Activated CD4-positive, alpha-beta T cell treated with anti-CD3 and anti-CD28 coated beads, Interleukin-2, amount 10 ng/mL, durations not matched to agents 7 days and 5 days (primary cell): ENCODE measurements around the gene CCDC177. TPM values are rescaled to one million over a fixed set of nuclear protein-coding genes. Genes with fewer than 3 reads are reported as not detected.

ENCODE experiments used
- CTCF ChIA-PET: fragments of 350-600 bp; sonication (Branson Sonifier 250); formaldehyde crosslinking; loops from one replicate; lab custom pipeline; 2021; ENCODE audit warnings: antibody characterized with exemption; lab: Charles Lee
- POLR2A ChIA-PET: fragments of 350-600 bp; sonication (Branson Sonifier 250); formaldehyde crosslinking; loops from one replicate; lab custom pipeline; 2021; ENCODE audit warnings: antibody characterized with exemption; lab: Charles Lee
- DNase-seq: peaks from one replicate; pipeline ENCODE4 v3.0.0-alpha.2; 2020
- H3K27ac Mint-ChIP-seq: one replicate; pipeline ENCODE4 v1.8.0; 2021; ENCODE audit warnings: mild to moderate bottlenecking, moderate library complexity, mixed read lengths
- H3K27me3 Mint-ChIP-seq: one replicate; pipeline ENCODE4 v1.8.0; 2021; ENCODE audit warnings: mixed read lengths
- H3K36me3 Mint-ChIP-seq: one replicate; pipeline ENCODE4 v1.8.0; 2021; ENCODE audit warnings: low read depth, mixed read lengths
- H3K4me1 Mint-ChIP-seq: one replicate; pipeline ENCODE4 v1.8.0; 2021; ENCODE audit warnings: mixed read lengths
- H3K4me3 Mint-ChIP-seq: one replicate; pipeline ENCODE4 v1.8.0; 2021; ENCODE audit warnings: mild to moderate bottlenecking, moderate library complexity, mixed read lengths
- H3K9me3 Mint-ChIP-seq: one replicate; pipeline ENCODE4 v1.8.0; 2021; ENCODE audit warnings: mixed read lengths
- total RNA-seq, 2 experiments: library from RNA; stranded (reverse); gene quantifications; one replicate each; pipeline ENCODE4 v1.2.3, GENCODE V29; 2021

The CCDC177 gene
- total RNA-seq, 2 experiments from 2014 or later: not detected

DNA sequence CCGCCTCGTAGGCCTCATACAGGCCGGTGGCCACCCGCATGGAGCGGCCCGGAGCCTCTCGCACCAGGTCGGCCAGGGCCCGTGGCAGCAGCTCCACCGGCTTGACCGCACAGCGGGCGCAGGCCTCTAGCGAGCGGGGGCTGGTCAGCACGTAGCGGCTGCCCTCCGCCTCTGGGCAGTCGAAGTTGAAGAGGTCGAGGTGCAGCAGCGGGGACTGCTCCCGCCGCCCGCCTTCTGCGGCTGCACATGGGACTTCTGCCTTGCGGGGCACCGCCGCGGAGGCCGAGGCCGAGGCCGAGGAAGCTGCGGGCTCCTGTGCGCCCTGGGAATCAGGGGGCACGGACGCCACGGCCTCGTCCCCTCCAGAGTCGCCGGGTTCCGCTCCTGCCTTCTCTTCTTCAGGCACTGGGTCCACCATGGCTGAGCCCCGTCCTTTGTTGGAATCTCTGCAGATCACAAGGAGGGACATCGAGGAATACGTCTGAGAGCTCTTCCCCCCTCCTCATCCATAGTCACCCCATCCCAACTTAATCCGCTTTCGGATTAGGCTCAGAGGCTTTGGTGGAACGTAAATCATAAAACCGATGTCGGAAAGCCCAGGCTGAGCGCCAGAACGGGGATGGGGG lies 1.4 kb downstream of the CCDC177 start:
- no peak for DNase-seq
- H3K4me1 Mint-ChIP-seq: peaks cover 14% of the 10 kb centered on the region
- H3K27ac Mint-ChIP-seq: peak overlapping the region; percentile 25
- H3K4me3 Mint-ChIP-seq: peak overlapping the region; percentile 30
- ChIA-PET CTCF (interaction anchor here (0.7 to 1.2 kb wide), 2 partner anchors 10 to 29 kb away, joined by 3 to 5 read pairs; no protein-coding TSS in a partner anchor), POLR2A (no interaction called here)
- H3K27me3 Mint-ChIP-seq: peaks cover 65% of the 10 kb centered on the region
- no peaks in the 10 kb centered on the region for H3K9me3 Mint-ChIP-seq
- H3K36me3 Mint-ChIP-seq: peaks cover 2% of the 10 kb centered on the region

GRCh38 chr14:69572841-69573135 lies 1.9 kb downstream of the CCDC177 start:
- Mint-ChIP-seq H3K4me1 (peaks cover 14% of the 10 kb centered on the region), H3K36me3 (peaks cover 2% of the 10 kb centered on the region), H3K4me3 (no peak overlapping the region), H3K27ac (no peak overlapping the region), H3K27me3 (peaks cover 70% of the 10 kb centered on the region), H3K9me3 (no peaks in the 10 kb centered on the region)
- POLR2A ChIA-PET: no interaction called here
- no peak for DNase-seq
- CTCF ChIA-PET: no interaction called here

GRCh38 chr14:69572030-69572840 lies 2.4 kb downstream of the CCDC177 start:
- ChIA-PET POLR2A (no interaction called here), CTCF (interaction anchor here (1.4 kb wide), 1 partner anchor 171 kb away, joined by 4 read pairs; no protein-coding TSS in a partner anchor)
- Mint-ChIP-seq H3K4me3 (peak overlapping the region; percentile 38), H3K4me1 (peaks cover 14% of the 10 kb centered on the region), H3K9me3 (no peaks in the 10 kb centered on the region), H3K27me3 (peaks cover 74% of the 10 kb centered on the region), H3K27ac (no peak overlapping the region), H3K36me3 (peaks cover 2% of the 10 kb centered on the region)
- no peak for DNase-seq

DNA sequence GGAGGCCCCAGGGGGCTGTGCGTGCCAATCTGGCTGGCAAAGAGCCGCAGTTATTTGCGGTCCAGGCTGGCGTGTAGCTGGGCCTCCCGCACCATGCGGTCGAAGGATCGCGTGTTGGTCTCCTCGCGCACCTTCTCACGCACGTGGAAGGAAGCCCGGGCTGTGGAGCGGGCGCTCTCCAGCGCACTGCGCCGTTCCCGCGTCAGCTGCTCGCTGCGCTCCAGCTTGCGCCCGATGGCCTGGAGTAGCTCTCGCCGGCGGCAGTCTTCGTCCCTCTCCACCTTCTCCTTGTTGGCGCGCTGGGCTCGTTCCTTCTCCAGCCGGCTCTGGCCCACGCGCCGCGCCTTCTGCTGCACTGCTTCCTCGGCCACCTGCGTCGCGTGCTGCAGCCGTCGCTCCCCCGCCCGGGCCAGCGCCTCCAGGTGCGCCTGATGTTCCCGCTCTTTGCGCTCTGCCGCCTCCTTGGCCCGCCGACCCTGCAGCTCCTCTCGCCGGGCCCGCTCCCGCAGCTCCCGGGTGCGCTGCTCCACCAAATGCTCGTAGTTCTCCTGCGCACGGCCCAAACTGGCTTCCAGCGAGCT lies 3.1 kb downstream of the CCDC177 start:
- no peak overlapping the region for H3K4me3 Mint-ChIP-seq
- DNase-seq: no peak
- POLR2A ChIA-PET: no interaction called here

DNA sequence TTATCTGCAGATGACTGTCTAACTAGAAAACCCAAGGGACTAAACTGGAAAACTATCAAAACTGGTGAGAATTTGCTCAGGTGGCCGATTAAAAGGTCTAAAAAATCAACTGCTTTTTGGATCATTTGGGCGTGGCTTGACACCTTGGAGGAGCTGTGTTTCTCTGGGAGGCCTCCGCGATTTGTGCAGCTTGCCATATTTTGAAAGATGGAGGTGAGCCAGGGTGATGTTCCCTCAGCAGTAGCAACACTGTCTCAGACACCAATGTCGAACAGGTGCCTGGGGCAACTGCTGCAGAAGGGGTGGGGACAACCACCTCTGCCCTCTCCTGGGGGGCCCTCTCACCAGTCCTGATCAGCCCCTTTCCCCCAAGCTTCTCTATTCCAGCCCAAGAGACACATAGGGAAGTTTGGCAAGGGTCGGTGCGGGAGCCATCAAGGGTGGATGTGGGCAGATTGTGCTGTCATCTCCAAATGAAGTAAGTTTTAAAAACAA lies 3.8 kb downstream of the CCDC177 start:
- no peak overlapping the region for H3K27ac Mint-ChIP-seq

More for the DNA sequence above, 3.1 kb downstream of the CCDC177 start:
- no peaks in the 10 kb centered on the region for H3K9me3 Mint-ChIP-seq
- H3K36me3 Mint-ChIP-seq: peaks cover 2% of the 10 kb centered on the region
- CTCF ChIA-PET: interaction anchor here (1.4 to 1.9 kb wide), 2 partner anchors 24 to 172 kb away, joined by 4 to 7 read pairs; no protein-coding TSS in a partner anchor
- H3K27me3 Mint-ChIP-seq: peaks cover 77% of the 10 kb centered on the region
- no peak overlapping the region for H3K27ac Mint-ChIP-seq
- peaks cover 14% of the 10 kb centered on the region for H3K4me1 Mint-ChIP-seq

GRCh38 chr14:69569859-69570258 lies 4.8 kb downstream of the CCDC177 start:
- no peak overlapping the region for H3K4me3 Mint-ChIP-seq
- peaks cover 78% of the 10 kb centered on the region for H3K27me3 Mint-ChIP-seq
- ChIA-PET CTCF (interaction anchor here (1.9 kb wide), 1 partner anchor 22 kb away, joined by 7 read pairs; no protein-coding TSS in a partner anchor), POLR2A (no interaction called here)
- DNase-seq: no peak
- H3K9me3 Mint-ChIP-seq: no peaks in the 10 kb centered on the region
- H3K27ac Mint-ChIP-seq: no peak overlapping the region
- H3K36me3 Mint-ChIP-seq: peaks cover 2% of the 10 kb centered on the region
- peaks cover 14% of the 10 kb centered on the region for H3K4me1 Mint-ChIP-seq

More for the DNA sequence above, 3.8 kb downstream of the CCDC177 start:
- Mint-ChIP-seq H3K4me3 (no peak overlapping the region), H3K4me1 (peaks cover 14% of the 10 kb centered on the region), H3K9me3 (no peaks in the 10 kb centered on the region), H3K36me3 (peaks cover 2% of the 10 kb centered on the region), H3K27me3 (peaks cover 78% of the 10 kb centered on the region)
- DNase-seq: no peak
- POLR2A ChIA-PET: no interaction called here
- CTCF ChIA-PET: interaction anchor here (1.4 to 1.9 kb wide), 2 partner anchors 23 to 173 kb away, joined by 4 to 7 read pairs; no protein-coding TSS in a partner anchor

DNA sequence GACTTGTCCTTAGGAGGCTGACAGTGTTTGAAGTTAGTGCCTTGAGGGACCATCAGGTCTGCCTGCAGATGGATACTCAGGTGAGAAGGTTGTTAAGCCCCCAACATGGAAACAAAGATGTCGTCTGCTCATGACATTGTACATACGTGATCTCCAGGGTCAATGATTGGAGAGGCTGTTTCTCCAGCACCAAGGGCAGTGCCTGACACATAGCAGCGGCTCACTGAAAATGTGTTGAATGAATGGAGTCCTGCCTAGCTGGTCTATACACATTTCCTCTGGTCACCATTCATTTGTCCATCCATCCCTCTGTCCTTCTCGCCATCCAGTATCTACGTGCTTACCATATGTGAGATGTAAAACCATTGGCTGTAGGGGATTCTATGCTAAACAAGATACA lies 7.1 kb downstream of the CCDC177 start:
- H3K9me3 Mint-ChIP-seq: no peaks in the 10 kb centered on the region
- no peaks in the 10 kb centered on the region for H3K36me3 Mint-ChIP-seq
- H3K4me1 Mint-ChIP-seq: peaks cover 5% of the 10 kb centered on the region
- ChIA-PET CTCF (no interaction called here), POLR2A (no interaction called here)
- peaks cover 80% of the 10 kb centered on the region for H3K27me3 Mint-ChIP-seq
- H3K4me3 Mint-ChIP-seq: no peak overlapping the region
- DNase-seq: no peak
- H3K27ac Mint-ChIP-seq: no peak overlapping the region

DNA sequence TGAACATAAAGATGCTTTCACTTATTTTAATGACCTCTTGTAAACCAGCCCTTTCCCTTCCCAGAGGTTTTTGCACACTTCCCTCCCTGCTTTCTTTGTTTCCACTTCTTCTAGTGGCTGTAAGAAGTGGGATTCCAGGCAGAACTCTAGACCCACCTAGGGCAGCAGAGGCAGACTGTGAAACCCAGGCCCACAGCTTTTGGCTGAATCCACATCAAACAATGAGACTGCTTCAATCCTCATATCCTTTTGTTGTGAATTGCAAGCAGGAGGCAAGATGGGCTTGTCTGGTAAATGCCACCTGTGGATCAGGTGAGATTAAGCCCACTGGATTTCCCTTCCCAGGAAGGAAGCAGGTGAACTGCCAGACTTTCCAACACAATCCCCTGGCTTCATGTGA lies 12.8 kb downstream of the CCDC177 start:
- H3K9me3 Mint-ChIP-seq: no peaks in the 10 kb centered on the region
- H3K36me3 Mint-ChIP-seq: no peaks in the 10 kb centered on the region
- POLR2A ChIA-PET: no interaction called here
- no peak overlapping the region for H3K4me3 Mint-ChIP-seq
- H3K4me1 Mint-ChIP-seq: no peaks in the 10 kb centered on the region
- no peak overlapping the region for H3K27ac Mint-ChIP-seq
- CTCF ChIA-PET: no interaction called here
- DNase-seq: no peak
- H3K27me3 Mint-ChIP-seq: peaks cover 57% of the 10 kb centered on the region

- H3K4me3 Mint-ChIP-seq: no peak overlapping the region
- no peaks in the 10 kb centered on the region for H3K36me3 Mint-ChIP-seq
- POLR2A ChIA-PET: no interaction called here
- H3K4me1 Mint-ChIP-seq: no peaks in the 10 kb centered on the region
- no peak overlapping the region for H3K27ac Mint-ChIP-seq
- CTCF ChIA-PET: interaction anchor here (0.9 kb wide), 1 partner anchor 14 kb away, joined by 3 read pairs; the partner anchor contains the start of gene CCDC177
- H3K27me3 Mint-ChIP-seq: peaks cover 46% of the 10 kb centered on the region
- no peak for DNase-seq
- no peaks in the 10 kb centered on the region for H3K9me3 Mint-ChIP-seq
These were observed 13.8 kb downstream of the CCDC177 start for GRCh38 chr14:69560826-69561225.

- H3K27me3 Mint-ChIP-seq: peaks cover 41% of the 10 kb centered on the region
- H3K27ac Mint-ChIP-seq: no peak overlapping the region
- POLR2A ChIA-PET: no interaction called here
These were observed 15.1 kb downstream of the CCDC177 start for GRCh38 chr14:69559581-69560011.

GRCh38 chr14:69558774-69559173 lies 15.9 kb downstream of the CCDC177 start:
- DNase-seq: no peak
- no peaks in the 10 kb centered on the region for H3K4me1 Mint-ChIP-seq

More at GRCh38 chr14:69559581-69560011, 15.1 kb downstream of the CCDC177 start:
- Mint-ChIP-seq H3K36me3 (no peaks in the 10 kb centered on the region), H3K4me3 (no peak overlapping the region), H3K4me1 (no peaks in the 10 kb centered on the region), H3K9me3 (no peaks in the 10 kb centered on the region)
- DNase-seq: no peak
- CTCF ChIA-PET: no interaction called here

DNA sequence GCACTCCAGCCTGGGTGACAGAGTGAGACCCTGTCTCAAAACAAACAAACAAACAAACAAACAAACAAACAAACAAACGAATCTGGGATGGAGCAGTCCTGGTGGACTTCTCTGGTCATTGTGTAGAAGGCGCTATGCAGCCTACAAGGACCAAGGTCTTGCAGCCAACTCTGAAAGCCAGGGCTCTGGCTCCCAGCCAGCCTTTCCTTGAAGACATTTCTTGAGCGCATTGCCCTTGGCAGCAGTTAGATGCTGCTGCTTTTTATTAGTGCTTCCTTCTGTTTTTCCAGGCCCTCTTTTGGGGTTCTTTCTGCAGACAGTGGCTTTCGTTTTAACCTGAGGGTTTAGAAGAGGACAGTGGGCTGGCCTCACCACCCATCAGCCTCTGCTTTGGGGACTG lies 20.2 kb downstream of the CCDC177 start:
- Mint-ChIP-seq H3K27ac (no peak overlapping the region), H3K4me3 (no peak overlapping the region), H3K4me1 (no peaks in the 10 kb centered on the region), H3K27me3 (peaks cover 20% of the 10 kb centered on the region), H3K9me3 (no peaks in the 10 kb centered on the region), H3K36me3 (no peaks in the 10 kb centered on the region)
- ChIA-PET POLR2A (no interaction called here), CTCF (interaction anchor here (0.8 kb wide), 1 partner anchor 11 kb away, joined by 3 read pairs; no protein-coding TSS in a partner anchor)
- no peak for DNase-seq

More at GRCh38 chr14:69558774-69559173, 15.9 kb downstream of the CCDC177 start:
- H3K36me3 Mint-ChIP-seq: no peaks in the 10 kb centered on the region
- ChIA-PET POLR2A (no interaction called here), CTCF (no interaction called here)
- peaks cover 34% of the 10 kb centered on the region for H3K27me3 Mint-ChIP-seq
- no peak overlapping the region for H3K4me3 Mint-ChIP-seq
- H3K9me3 Mint-ChIP-seq: no peaks in the 10 kb centered on the region
- no peak overlapping the region for H3K27ac Mint-ChIP-seq
